Measurements from ENCODE around the gene ERI2. TPM values are rescaled to one million over a fixed set of nuclear protein-coding genes. Genes with fewer than 3 reads are reported as not detected.

Gene ERI2
- total and polyA plus RNA-seq, 2 of the 13 experiments (the other 11 are each of a cell fraction or from before 2014, with no cell fraction given) = 17.4 to 41.3 TPM

GRCh38 chr16:20849589-20850390 is 43.5 kb upstream of the ERI2 start (continued):
- TF ChIP-seq UBTF (CRISPR knock-in tag; IDR thresholded peaks at IDR 0.05) (no peak), ZNF260 (CRISPR knock-in tag; IDR thresholded peaks at IDR 0.05; ENCODE audit: borderline replicate concordance, low read depth) (no peak), NFKBIZ (CRISPR knock-in tag; IDR thresholded peaks at IDR 0.05) (no peak), ZNF224 (CRISPR knock-in tag; IDR thresholded peaks at IDR 0.05) (no peak), BCL6 (CRISPR knock-in tag; IDR thresholded peaks at IDR 0.05) (peak; percentile 41; the same call in 1 of the 2 replicates), ZFP41 (CRISPR knock-in tag; IDR thresholded peaks at IDR 0.05; ENCODE audit: borderline replicate concordance) (no peak), ZNF749 (CRISPR knock-in tag; IDR thresholded peaks at IDR 0.05; ENCODE audit: borderline replicate concordance) (no peak), THYN1 (CRISPR knock-in tag; IDR thresholded peaks at IDR 0.05; ENCODE audit: borderline replicate concordance, low read depth) (no peak), DDIT3 (CRISPR knock-in tag; IDR thresholded peaks at IDR 0.05) (no peak), ZMYM4 (CRISPR knock-in tag; IDR thresholded peaks at IDR 0.05) (0 out of 2 replicates have a peak, but pooled peaks have one; percentile 18), MIXL1 (CRISPR knock-in tag; IDR thresholded peaks at IDR 0.05) (peak; percentile 57; the same call in 1 of the 2 replicates), YEATS2 (CRISPR knock-in tag; IDR thresholded peaks at IDR 0.05; ENCODE audit: borderline replicate concordance) (peak; percentile 73; the same call in 1 of the 2 replicates), KDM3A (CRISPR knock-in tag; IDR thresholded peaks at IDR 0.05; ENCODE audit: low read depth) (peak; percentile 39; the same call in 1 of the 2 replicates), SMC3 (IDR thresholded peaks at IDR 0.05; ENCODE audit: low read length) (peak; percentile 99), ZNF331 (CRISPR knock-in tag; IDR thresholded peaks at IDR 0.05) (peak; percentile 70; the same call in 1 of the 2 replicates), ARNT2 (CRISPR knock-in tag; IDR thresholded peaks at IDR 0.05; ENCODE audit: low read depth) (no peak), ZNF414 (CRISPR knock-in tag; IDR thresholded peaks at IDR 0.05) (0 out of 2 replicates have a peak, but pooled peaks have one; percentile 24), XRCC5 (optimal IDR thresholded peaks at IDR 0.05; ENCODE audit: low read length) (peak; percentile 57), STAG1 (CRISPR knock-in tag; IDR thresholded peaks at IDR 0.05) (peak; percentile 100), PRDM10 (CRISPR knock-in tag; IDR thresholded peaks at IDR 0.05; ENCODE audit: low read depth) (0 out of 2 replicates have a peak, but pooled peaks have one; percentile 54), KDM5A (IDR thresholded peaks at IDR 0.05; ENCODE audit: borderline replicate concordance, low read length) (peak; percentile 49; the same call in 1 of the 2 replicates), HDAC1 (CRISPR knock-in tag; IDR thresholded peaks at IDR 0.05) (no peak)

All from HepG2 (cell line).